ENCODE measurements around the gene NAA25.
A peak's percentile ranks its signal among the peaks of the same experiment; 100 is the strongest.
"Not testable (repeated sequence)": the region's sequence is repeated elsewhere in the genome, so short reads cannot be mapped to it uniquely, and the experiment has no call there.

Gene NAA25

DNA sequence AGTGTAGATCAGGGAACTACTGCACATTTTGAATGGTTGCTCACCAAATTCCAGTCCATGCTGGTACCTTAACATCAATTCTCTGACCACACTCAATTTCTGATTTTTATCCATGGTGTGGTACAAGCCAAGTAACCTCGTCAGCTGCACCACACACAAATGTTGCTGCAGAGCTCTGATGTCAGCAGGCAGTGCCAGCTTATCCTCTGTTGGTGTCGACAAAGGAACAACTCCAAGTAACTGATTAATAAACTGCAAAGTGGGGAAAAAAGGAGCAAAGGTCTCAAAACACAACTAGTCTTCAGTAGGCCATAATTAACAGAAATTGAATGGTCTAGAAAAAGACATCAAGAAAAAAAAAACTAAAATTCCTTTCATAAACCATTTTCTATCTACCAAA is 47.4 kb downstream of the NAA25 start:
- no peak for DNase-seq (ENCODE audit: low read depth in 2 of 2)

DNA sequence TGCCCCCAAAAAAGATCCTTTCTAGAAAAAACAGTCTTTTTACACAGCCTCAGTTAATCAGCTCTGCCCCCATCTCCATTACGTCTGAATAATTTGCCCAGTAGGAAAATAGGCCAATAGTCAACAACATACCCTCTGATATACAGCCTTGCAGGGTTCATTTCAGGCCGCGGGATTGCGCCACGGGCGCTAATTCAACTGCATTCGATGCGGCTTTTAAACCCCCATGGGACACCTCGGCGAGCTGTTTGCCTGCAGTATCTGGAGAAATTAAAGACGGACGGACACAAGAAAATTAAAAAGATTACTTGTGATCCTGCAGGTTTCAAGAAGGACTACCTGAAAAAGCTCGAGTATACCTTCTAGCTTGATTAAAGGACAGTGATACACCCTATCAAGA is 59.2 kb downstream of the NAA25 start:
- no peak for DNase-seq (ENCODE audit: low read depth in 2 of 2)

DNA sequence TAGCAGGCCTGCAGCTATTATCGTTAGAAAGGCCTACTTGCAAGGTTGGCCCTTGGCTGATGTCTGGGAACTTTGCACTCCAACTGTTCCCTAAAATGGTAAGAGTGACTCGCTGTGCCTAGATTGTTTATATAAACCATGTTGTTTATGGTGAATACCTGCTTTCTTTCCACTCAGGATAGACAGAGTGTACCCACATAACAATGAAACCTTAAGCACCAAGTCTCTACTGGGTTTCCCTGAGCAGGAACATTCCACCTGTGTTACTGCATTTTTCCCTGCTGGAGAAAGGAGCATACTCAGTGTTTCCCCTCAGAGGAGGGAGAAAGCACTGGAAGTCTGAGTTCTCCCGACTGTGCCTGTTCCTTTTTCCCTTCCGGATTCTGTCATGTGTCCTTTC is 62.6 kb downstream of the NAA25 start:
- DNase-seq (ENCODE audit: low read depth in 2 of 2) = no peak

DNA sequence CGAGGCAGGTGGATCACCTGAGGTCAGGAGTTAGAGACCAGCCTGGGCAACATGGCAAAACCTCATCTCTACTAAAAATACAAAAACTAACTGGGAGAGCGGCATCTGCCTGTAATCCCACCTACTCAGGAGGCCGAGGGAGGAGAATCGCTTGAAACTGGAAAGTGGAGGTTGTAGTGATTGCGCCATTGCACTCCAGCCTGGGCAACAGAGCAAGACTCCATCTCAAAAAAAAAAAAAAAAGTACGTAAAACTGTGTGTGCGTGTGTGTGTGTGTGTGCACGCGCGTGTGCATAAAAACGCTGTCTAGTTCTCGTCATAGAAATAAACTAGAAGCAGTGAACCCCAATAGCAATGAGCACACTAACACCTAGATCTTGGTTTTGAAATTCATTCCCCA is 72.0 kb downstream of the NAA25 start:
- DNase-seq (ENCODE audit: low read depth in 2 of 2) = not testable (repeated sequence)

DNA sequence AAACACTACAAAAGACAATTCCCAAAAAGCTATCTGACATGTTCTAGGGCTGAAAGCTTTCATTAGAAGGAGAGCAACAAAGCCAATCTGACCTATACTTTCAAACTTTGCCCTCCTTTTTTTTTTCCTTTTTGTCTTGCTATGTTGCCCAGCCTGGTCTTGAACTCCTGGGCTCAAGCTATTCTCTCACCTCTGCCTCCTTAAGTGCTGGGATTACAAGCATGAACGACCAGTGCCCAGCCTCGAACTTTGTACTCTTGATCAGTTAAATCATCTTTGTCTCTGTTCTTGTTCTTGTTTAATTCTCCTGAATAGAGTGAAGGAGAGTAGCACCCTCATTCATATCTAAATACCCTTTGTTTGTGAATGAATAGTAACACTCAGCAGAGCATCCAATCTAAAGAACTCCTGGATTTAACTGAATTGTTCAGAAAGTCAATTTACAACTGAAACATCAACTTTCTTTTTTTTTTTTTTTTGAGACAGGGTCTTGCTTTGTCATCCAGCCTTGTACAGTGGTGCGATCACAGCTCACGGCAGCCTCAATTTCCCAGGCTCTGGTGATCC is 73.3 kb downstream of the NAA25 start:
- no peak for DNase-seq (ENCODE audit: low read depth in 2 of 2)

DNA sequence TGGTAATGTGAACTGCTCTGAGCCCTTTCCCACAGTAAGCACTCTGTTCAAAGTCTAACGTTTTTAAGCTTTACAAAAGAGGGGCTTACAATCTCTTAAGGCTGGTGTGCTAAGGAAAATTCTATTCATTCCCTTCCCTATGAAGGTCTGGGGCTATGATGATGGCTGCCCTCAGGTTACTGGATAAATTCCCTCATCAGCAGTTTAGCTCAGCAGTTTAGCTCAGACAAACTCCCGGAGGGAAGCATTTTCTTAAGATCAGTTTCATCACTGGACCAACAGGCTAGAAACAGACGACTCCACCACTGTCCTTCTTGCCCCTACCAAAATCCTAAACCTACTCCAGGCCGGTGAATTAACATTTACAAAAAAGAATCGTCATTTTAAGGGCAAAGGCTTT is 76.3 kb downstream of the NAA25 start:
- no peak for DNase-seq (ENCODE audit: low read depth in 2 of 2)

DNA sequence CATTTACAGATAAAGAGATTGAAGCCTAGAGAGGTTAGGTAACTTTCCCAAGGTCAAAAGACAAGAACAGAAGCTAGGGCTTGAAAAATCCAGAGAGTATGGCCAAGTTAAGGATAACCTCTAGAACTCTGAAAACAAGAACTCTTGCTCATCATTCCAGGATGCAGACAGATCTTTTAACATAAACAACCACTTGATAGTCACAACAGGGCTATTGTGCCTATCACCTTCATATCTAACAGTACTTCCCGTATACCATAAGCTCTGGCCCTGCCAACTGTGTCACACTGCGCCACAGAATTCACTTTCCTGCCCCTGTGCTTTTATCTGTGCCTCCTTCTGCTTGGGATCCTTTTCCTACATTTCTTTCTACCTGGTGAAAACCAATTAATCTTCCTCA is 77.1 kb downstream of the NAA25 start:
- DNase-seq (ENCODE audit: low read depth in 2 of 2) = no peak

DNA sequence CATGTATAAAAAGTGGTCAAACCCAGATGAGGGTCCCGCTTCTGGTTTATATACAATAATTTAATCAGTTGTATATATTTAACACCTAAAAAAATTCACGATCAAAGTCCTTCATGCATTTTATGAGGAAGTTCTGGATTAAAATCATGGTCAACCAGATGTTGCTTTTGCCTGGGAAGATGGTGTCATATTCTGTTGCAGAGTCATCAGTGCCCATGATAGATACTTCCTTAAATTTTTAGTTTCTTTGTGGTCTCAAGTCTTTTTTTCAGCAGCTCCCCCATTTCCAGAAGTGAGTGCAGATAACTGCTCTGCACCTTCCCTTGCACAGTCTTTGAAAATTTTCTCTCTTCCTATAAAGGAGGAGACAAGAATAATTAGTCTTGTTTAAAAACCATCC is 79.3 kb downstream of the NAA25 start:
- DNase-seq (ENCODE audit: low read depth in 2 of 2) = no peak

DNA sequence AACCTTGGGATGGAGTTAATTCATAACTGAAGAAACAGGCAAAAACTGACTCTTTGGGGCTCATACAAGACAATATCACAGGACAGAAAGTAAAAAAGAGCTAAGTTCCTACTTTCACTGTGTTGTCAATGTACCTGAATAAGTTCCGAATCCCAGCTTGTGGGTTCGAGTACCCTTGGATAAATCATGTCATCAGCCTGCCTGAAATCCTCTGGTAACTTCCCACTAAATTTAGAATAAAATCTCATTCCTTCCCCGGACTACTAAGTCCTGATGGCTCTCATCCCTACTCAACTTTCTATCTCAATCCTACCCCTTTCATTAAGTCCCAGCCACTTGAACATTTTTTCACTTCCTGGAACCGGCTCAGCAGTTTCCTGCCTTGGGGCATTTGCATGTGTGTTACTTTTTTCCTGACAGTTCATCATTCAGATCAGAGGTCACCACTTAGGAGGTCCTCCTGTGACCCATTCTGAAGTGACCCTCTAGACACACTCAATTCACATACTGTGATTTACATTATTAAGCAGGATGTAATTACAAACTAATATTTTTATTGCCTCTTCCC is 82.7 kb downstream of the NAA25 start:
- DNase-seq (ENCODE audit: low read depth in 2 of 2) = no peak

DNA sequence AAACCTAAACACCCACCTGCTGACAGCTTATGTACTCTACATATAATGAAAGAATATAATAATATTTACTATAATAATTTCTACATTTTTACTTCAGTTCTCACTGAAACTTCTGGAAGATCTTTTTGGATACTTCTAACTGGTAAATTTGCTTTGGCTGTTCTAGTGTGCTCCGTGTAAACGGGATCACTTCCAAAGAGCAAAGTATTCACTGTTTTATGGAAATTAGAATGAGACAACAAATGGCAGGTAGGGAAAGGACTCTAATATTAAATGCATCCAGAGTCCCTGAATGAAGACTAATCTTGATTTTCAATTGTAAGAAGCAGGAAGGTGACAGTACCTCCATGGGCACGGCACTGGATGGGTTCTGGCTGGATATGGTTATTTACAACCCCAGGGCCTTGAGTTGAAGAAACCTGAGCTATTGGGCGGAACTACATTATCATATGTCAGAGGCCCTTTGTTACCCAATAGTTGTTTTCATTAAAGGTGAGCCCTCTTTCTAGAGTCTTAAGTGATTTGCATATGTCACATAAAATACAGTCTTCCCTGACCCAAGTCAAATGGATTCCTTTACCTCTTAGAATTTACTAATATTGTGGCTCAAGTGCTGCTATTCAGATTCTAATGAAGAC is 84.7 kb downstream of the NAA25 start:
- DNase-seq (ENCODE audit: low read depth in 2 of 2) = no peak

DNA sequence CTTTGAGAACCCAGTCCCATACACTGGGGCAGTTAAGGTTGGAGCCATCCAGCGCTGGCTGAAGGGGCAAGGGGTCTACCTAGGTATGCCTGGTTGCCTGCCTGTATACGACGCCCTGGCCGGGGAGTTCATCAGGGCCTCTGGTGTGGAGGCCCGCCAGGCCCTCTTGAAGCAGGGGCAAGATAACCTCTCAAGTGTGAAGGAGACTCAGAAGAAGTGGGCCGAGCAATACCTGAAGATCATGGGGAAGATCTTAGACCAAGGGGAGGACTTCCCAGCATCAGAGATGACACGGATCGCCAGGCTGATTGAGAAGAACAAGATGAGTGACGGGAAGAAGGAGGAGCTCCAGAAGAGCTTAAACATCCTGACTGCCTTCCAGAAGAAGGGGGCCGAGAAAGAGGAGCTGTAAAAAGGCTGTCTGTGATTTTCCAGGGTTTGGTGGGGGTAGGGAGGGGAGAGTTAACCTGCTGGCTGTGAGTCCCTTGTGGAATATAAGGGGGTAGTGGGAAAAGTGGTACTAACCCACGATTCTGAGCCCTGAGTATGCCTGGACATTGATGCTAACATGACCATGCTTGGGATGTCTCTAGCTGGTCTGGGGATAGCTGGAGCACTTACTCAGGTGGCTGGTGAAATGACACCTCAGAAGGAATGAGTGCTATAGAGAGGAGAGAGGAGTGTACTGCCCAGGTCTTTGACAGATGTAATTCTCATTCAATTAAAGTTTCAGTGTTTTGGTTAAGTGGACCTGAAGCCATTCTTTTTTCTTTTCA is 86.2 kb downstream of the NAA25 start:
- DNase-seq (ENCODE audit: low read depth in 2 of 2) = no peak

DNA sequence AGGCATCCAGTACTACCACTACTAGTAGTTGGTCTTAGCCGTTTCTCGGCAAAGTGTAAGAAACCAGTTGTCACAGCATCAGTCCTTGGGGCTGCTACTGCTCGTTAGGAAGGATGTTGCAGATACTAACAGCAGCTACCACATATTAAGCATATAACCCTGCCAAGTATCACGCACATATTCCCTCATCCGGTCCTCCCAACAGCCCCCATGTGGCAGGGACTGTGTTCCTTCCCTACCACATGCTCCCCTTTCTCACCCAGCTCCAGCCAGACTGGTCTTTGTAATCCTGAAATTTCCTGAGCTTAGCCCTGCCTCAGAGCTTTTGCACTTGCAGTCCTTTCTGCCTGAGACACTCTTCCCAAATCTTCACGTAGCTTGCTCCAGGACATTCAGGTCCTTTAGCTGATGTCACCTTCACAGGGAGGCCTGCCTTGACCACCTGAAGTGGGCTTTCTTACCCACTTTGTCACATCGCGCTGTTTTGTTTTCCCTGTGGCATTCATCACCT is 87.6 kb downstream of the NAA25 start:
- no peak for DNase-seq (ENCODE audit: low read depth in 2 of 2)

DNA sequence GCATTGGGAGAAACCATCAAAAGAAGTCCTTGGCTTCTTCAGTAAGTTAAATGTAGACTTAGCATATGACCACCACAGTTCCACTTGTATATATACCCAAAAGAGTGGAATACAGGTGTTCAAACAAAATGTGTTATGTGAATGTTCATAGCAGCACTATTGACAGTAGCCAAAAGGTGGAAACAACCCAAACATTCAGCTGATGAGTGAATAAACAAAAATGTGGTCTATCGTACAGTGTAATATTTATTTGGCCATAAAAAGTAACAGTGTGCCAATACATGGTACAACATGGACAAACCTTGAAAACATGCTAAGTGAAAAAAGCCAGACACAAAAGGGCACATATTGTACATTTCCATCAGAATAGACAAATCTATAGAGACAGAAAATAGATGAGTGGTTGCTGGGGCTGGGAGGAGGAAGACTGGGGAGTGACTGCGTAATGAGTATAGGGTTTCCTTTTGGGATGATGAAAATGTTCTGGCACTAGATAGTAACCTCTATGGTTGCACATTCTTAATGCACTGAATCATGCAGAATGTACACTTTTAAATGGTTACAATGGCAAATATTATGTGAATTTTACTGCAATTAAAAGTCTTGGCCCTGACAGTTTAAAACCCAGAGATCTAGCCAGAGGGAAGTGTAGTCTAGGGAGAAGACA is 89.9 kb downstream of the NAA25 start:
- no peak for DNase-seq (ENCODE audit: low read depth in 2 of 2)

DNA sequence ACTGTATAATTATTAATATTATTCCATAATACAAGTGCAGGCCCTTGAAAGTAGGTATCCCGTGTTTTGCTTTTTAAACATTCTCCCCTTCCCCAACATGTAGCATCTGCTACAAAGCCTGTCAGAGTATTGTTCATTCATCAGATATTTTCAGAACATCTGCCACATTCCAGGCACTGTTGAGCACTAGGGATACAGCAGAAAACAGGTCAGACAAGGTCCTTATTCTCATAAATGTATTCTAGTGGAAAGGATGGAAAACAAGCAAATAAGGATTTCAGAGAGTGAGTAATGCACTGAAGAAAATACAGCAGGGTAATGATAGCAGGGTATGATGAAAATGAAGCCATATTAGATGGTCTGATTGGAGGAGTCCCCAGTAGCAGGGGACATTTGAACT is 91.5 kb downstream of the NAA25 start:
- no peak for DNase-seq (ENCODE audit: low read depth in 2 of 2)

DNA sequence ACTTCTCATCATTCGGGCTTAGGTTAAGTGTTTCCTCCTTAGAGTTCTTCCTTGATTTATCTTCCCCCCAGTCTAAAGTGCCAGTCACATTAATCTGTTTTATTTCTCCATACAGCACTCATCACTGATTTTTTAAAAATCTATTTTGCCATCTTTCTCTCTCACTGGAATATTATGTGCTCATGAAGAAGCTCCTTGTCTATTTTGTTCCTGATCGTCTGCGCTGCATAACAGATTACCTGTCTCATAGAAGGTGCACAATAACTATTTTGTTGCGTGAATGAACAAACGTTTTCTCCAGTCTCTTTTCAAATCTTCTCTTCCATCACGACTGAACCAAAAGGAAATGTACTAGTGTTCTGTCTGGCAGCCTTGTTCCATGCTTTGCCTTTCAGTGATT is 92.6 kb downstream of the NAA25 start:
- no peak for DNase-seq (ENCODE audit: low read depth in 2 of 2)

DNA sequence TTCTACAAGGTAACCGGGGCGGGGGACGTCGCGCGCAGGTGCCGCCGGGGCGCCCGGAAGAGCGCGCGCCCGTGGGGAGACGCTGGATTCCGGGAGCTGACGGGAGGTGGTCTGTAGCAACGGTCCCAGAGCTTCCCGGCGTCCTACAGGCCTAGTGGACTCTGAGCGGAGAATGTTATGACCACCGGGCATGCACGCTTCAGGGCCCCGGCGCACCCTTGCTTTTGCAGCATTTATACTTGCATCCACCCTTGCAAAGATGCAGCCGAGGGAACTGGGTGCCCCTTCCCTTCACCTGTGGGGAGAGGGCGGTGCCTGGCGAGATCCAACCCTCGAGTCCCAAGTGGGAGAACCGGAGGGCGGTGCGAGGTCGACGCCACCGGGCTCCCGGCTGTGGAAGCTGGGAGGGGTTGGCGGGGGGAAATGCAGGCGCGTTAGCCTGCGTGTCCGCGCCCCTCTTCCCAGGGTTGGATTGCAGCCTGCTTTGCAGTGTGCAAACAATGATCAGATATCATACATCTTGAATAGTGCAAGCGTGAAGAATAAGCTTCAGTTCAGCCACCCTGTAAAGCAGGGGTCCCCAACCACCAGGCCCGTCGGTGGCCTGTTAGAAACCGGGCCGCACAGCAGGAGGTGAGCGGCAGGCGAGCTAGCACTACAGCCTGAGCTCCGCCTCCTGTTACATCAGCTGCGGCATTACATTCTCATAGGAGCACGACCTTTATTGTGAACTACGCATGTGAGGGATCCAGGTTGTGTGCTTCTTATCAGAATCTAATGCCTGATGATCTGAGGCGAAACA is 94.8 kb downstream of the NAA25 start:
- peak; percentile 63 to 65 for DNase-seq (ENCODE audit: low read depth in 2 of 2)

DNA sequence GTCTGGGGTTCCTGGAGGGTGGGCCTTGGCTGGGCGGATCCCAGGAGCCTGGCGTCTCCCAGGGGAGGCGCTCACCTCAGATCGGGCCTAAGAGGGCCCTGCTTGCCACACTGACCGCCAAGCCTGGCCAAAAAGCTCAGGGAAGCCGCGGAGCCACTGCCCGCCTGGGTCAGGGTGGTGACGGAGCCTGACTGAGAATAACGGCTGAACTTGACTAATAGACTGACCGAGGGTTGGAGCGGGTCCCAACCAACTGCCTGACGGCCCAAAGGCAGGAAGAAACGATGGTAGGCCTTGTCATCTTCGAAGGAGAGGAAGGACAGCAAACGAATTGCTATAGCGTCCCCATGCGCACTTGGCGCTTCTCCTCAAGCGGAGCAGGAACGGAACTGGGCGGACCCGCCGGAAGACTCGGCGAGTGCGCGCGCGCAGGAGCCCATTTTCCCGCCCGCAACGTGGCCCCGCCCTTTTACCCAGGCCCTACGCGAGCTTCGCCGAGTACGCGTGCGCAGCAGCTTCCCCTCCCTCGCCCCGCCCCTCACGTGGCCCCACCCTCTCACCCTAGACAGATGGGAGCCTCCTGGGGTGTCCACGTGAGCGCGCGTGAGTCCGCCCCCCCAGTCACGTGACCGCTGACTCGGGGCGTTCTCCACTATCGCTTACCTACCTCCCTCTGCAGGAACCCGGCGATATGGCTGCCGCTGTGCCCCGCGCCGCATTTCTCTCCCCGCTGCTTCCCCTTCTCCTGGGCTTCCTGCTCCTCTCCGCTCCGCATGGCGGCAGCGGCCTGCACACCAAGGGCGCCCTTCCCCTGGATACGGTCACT is 95.6 kb downstream of the NAA25 start, which contains the start of the genes ERP29 and TMEM116:
TSS of gene ERP29 (plus strand) at position 652 of the 826 bp plus-strand sequence. CDS start at position 692, 40 bp downstream.
TSS of gene TMEM116 (minus strand) at position 391 of the 826 bp plus-strand sequence. CDS start 7,895 bp downstream, outside the sequence.
- peak; percentile 100 for DNase-seq (ENCODE audit: low read depth in 2 of 2)

DNA sequence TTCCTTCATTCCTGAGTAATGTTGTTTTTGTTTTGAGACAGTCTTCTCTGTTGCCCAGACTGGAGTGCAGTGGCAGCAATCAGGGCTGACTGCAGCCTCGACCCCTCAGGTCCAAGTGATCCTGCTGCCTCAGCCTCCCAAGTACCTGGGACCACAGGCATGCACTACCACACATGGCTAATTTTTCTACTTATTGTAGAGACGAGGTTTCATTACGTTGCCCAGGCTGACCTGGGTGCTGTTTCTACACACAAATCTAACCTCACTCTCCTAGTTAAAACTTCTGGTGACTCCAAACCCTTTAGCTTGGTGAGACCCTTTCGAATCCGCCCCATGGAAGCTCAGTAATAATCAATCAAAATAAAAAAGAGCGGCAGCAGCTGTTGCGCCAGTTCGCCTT is 96.9 kb downstream of the NAA25 start:
- DNase-seq (ENCODE audit: low read depth in 2 of 2) = no peak

DNA sequence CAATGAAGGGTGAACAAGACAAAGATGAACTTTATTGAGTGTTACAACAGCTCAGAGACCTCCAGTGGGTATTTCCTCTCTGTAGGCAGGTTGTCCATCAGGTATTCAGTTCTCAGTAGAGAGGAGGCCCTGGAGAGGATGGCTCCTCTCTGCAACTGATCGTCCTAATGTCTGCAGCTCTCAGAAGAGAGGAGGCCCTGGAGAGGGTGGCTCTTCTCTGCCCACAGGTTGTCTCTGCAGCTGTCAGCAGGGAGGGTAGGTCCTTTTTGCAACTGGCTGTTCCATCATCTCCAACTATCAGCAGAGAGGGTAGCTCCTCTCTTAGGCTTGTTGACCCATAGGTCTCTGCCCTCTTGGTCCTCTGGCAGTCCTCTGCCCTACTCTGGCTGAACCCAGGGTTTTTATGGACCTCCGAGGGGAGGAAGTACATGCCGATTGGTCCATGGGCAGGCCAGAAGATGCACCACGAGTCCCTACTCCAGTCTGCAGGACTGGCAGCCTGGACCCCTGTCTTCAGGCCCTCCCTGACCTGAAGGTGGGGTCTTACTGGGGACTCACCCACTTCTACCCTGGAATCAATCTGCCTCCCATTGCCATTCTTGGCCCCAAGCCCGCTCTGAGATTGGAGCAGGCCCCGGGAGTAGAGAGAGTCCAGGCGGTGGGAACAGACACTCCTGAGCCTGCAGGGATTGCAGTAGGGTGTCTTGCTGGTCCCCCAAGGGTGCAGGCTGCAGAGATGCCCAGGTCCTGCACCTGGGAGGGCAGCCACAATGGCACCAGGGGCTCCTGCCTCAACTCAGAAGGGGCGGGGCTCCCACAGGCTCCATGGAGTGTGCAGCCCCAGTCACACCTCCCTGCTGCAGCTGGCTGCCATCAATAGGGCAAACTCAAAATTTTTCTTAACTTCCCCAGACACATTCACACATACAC is 97.9 kb downstream of the NAA25 start:
- no peak for DNase-seq (ENCODE audit: low read depth in 2 of 2)

All from stimulated activated CD8-positive, alpha-beta memory T cell treated with anti-CD3 and anti-CD28 coated beads, Interleukin-15, amount 100 ng/mL, for 48 hours (primary cell).